Activated CD8-positive, alpha-beta memory T cell treated with anti-CD3 and anti-CD28 coated beads, Interleukin-2, amount 50 U/mL, for 24 hours (primary cell): ENCODE data around the gene MAP7.

Experiments used
- DNase-seq: peaks from one replicate; pipeline ENCODE4 v3.0.0-alpha.2; 2020; ENCODE audit errors: extremely low read depth

MAP7 gene

DNA sequence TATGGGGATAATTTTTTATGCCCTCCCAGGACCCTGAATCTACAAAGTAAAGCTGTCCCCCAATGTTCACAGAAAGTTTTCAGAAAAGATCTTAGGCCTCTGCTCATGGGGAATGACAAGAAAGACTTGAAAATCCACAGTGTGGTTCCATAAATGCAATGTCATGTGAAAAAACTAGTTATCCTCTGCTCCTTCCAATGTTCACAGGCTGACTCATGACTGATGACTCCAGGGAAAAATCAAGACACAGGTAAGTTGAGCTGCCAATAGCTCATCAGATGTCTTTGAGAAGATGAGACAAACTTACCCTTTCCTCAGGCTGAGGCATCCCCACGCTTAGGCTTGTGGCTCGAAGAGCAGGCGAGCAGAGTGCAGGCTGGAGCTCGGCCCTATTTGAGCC lies 245.8 kb downstream of the MAP7 start:
- DNase-seq, result no peak

DNA sequence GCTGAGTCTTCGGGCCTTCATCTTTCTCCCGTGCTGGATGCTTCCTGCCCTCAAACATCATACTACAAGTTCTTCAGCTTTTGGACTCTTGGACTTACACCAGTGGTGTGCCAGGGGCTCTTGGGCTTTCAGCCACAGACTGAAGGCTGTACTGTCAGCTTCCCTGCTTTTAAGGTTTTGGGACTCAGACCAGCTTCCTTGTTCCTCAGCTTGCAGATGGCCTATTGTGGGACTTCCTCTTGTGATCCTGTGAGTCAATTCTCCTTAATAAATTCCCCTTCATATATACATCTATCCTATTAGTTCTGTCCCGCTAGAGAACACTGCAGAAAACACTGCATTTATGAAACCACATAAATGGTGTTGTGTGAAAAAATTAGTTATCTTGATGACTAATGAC lies 246.7 kb downstream of the MAP7 start:
- DNase-seq, result no peak

DNA sequence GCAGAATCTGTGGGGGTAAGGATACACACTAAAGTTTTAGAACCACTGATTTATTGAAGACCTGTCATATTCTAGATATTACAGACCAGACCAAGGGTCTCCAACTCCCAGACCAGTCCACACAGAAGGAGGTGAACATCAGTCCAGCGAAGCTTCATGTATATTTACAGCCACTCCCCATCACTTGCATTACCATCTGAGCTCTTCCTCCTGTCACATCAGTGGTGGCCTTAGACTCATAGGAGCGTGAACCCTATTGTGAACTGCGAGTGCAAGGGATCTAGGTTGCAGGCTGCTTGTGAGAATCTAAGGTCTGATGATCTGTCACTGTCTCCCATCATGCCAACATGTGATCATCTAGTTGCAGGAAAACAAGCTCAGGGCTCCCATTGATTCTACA lies 255.6 kb downstream of the MAP7 start:
- no peak for DNase-seq
